ENCODE results near the gene CDK13. TPM values are rescaled to one million over a fixed set of nuclear protein-coding genes. Genes with fewer than 3 reads are reported as not detected.
A peak's percentile ranks its signal among the peaks of the same experiment; 100 is the strongest.
"Not testable (repeated sequence)": the region's sequence is repeated elsewhere in the genome, so short reads cannot be mapped to it uniquely, and the experiment has no call there.

CDK13 gene
- total RNA-seq, 4 donors from 2014 or later = 48.5 to 144 (median 94.3) TPM

DNA sequence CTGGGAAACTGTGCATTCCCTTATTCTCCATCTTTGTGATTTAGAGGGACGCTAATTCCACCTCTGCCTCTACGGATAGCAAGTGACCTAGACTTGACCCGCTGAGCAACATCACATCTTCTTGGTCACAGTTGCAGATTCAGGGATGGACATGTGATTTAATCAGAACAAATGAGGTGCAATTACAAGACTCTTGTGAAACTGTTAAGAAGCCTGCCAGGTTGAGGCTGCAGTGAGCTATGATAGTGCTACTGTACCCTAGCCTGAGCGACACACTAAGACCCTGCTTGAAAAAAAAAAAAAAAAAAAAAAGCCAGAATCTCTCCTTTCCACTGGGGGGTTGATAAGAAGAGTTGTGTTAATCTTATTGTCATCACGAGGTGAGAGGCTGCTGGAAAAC, 170.0 kb downstream of the CDK13 start:
- no peak overlapping the region for H3K27ac ChIP-seq
- no peaks in the 10 kb centered on the region for H3K36me3 ChIP-seq
- TF ChIP-seq, protein P1, sequence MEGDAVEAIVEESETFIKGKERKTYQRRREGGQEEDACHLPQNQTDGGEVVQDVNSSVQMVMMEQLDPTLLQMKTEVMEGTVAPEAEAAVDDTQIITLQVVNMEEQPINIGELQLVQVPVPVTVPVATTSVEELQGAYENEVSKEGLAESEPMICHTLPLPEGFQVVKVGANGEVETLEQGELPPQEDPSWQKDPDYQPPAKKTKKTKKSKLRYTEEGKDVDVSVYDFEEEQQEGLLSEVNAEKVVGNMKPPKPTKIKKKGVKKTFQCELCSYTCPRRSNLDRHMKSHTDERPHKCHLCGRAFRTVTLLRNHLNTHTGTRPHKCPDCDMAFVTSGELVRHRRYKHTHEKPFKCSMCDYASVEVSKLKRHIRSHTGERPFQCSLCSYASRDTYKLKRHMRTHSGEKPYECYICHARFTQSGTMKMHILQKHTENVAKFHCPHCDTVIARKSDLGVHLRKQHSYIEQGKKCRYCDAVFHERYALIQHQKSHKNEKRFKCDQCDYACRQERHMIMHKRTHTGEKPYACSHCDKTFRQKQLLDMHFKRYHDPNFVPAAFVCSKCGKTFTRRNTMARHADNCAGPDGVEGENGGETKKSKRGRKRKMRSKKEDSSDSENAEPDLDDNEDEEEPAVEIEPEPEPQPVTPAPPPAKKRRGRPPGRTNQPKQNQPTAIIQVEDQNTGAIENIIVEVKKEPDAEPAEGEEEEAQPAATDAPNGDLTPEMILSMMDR (IDR thresholded peaks at IDR 0.05) = no peak
- no peak for TF ChIP-seq POLR2A (IDR thresholded peaks at IDR 0.05)
- intact Hi-C loops (cut with DNase I; ENCODE audit: low total_unique reads) = no loop called here
- no peak overlapping the region for H3K4me3 ChIP-seq
- no peaks in the 10 kb centered on the region for H3K27me3 ChIP-seq
- DNase-seq = no peak
- no peaks in the 10 kb centered on the region for H3K9me3 ChIP-seq
- H3K4me1 ChIP-seq = no peaks in the 10 kb centered on the region

DNA sequence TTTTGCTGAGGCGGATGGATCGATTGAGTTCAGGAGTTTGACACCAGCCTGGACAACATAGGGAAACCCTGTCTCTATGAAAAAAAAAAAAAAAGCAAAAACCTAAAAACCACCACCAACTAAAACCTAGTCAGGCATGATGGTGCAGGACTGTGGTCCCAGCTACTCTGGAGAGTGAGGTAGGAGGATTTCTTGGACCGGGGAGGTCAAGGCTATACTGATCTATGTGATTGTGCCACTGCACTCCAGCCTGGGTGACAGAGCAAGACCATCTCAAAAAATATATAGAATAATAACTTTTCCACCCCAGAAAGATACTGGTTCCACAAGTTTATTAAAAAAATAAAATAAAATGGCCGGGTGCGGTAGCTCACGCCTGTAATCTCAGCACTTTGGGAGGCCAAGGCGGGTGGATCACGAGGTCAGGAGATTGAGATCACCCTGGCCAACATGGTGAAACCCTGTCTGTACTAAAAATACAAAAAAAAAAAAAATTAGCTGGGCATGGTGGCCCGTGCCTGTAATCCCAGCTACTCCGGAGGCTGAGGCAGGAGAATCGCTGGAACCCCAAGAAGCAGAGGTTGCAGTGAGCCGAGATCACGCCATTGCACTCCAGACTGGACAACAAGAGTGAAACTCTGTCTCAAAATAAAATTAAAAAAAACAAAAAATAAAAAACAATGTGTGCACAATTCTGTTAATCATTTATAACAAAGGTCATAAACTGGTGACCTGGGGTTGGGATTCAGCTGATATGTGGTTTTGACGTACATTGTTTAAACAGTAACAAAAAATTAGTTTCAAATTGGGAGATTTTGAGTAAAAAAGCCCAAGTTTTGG, 172.3 kb downstream of the CDK13 start:
- H3K4me3 ChIP-seq; H3K27me3 ChIP-seq; H3K4me1 ChIP-seq; H3K36me3 ChIP-seq; DNase-seq; H3K9me3 ChIP-seq; H3K27ac ChIP-seq; intact Hi-C loops (cut with DNase I; ENCODE audit: low total_unique reads): not testable (repeated sequence)

DNA sequence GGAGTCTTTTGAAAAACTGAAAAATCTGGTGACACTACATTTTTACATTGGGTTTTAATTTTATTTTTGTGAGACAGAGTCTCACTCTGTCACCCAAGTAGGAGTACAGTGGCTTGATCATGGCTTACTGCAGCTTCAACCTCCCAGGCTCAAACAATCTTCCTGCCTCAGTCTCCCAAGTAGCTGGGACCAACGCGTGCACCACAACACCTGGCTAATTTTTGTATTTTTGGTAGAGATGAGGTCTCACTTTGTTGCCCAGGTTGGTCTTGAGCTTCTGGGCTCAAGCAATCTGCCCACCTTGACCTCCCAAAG, 172.8 kb downstream of the CDK13 start:
- intact Hi-C loops (cut with DNase I; ENCODE audit: low total_unique reads) = no loop called here
- Histone ChIP-seq H3K36me3 (no peaks in the 10 kb centered on the region), H3K4me1 (no peaks in the 10 kb centered on the region), H3K27ac (no peak overlapping the region), H3K9me3 (no peaks in the 10 kb centered on the region), H3K4me3 (no peak overlapping the region), H3K27me3 (no peaks in the 10 kb centered on the region)
- no peak for DNase-seq
- TF ChIP-seq, protein P1 (IDR thresholded peaks at IDR 0.05) = no peak
- TF ChIP-seq POLR2A (IDR thresholded peaks at IDR 0.05) = no peak

DNA sequence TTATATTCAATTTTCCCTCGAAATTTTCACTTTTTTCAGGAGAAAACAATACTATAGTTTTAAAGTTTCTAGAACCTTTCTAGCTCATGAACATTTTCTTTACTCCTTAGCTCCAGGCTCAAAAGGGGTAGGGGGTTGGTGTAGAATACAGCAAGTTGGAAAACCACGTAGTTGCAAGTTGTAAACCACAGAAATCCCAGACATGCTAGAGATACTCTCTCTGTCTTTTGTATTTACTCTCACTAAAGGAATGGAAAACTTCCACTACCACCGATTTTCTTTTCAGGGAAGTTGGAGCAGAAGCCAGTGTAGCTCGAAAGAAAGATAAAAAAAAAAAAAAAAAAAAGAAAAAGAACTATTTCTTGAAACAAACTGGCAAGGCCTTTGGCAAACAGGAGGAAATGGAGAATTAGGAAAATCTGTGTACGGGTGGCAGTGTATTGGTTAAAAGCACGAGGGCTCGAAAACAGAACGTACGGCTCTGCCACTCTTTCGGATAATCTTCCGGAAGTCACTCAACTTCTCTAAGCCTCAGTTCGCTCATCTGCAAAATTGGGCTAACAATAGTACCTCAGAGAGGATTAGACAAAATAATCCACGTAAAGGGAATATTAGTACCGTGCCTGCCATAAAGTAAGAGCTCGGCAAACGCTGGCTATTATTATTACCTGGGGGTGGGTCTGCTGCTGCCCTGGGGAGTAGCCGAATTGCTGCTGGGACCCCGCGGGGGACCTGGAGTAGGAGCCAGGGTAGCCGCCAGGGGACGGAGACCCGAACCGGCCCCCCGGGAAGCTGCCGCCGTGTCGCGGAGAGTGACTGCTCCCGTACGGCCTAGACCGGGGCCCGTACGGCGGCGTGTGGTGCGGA, 183.7 kb downstream of the CDK13 start:
- intact Hi-C loops (cut with DNase I; ENCODE audit: low total_unique reads) = no loop called here
- no peaks in the 10 kb centered on the region for H3K4me1 ChIP-seq
- no peak for DNase-seq

DNA sequence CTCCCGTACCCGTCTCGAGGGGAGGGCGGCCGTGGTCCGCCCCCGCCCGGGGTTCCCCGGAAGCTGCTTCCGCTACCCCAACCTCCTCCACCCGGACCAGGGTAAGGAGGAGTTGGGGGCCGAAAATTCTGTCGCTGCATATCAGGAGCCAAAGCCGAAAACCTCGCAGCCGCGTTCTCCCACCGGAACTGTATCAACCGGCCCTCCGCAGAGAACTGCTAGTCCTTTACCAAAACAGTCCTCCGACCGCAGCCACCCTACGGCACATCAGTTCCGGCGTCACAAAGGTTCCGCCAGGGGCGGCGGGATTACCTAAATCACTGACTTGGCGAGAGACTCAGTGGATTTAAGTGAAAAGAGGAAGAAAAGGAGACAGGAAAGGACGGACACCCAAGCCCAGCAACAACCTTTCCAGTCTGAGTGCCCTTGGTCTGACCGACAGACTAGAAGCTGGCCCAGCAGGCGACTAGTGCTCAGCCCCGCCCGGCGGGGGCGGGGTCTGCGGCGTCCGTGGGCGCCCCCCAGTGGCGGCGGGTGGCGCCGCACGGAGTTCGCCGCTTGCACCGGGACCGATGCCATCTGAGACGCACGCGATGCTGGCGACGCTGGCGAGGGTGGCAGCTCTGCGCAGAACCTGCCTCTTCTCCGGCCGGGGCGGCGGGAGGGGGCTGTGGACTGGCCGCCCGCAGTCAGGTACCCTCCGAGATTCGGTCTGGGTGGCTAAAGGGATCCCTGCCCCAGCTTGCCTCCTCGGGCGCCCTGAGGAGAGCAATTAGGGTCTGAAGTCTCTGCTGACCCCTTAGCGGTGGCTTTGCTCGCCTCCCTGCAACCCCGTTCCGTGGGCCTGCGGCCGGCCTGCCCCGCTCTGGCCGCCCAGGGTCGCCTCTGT, 184.6 kb downstream of the CDK13 start, which contains the start of the genes MPLKIP and SUGCT:
MPLKIP (minus strand) TSS at position 195 of the 889 bp plus-strand sequence; CDS start at position 140, 55 bp downstream.
SUGCT (plus strand) TSS at position 578 of the 889 bp plus-strand sequence.
- H3K36me3 ChIP-seq = no peaks in the 10 kb centered on the region
- H3K4me1 ChIP-seq = no peaks in the 10 kb centered on the region
- peak; percentile 84 for DNase-seq
- TF ChIP-seq, protein P1 (IDR thresholded peaks at IDR 0.05) = peak; percentile 83 to 99 (median 92)
- TF ChIP-seq POLR2A (IDR thresholded peaks at IDR 0.05) = peak in 1 of 2 donors; percentile 38
- no peaks in the 10 kb centered on the region for H3K27me3 ChIP-seq
- no peaks in the 10 kb centered on the region for H3K9me3 ChIP-seq
- intact Hi-C loops (cut with DNase I; ENCODE audit: low total_unique reads) = no loop called here
- H3K27ac ChIP-seq = peak within 1 kb of the TSS; percentile 90 to 96
- H3K4me3 ChIP-seq = peak within 1 kb of the TSS; percentile 64 to 97

More for the DNA sequence above, 183.7 kb downstream of the CDK13 start:
- H3K4me3 ChIP-seq = peak overlapping the region; percentile 64 to 97
- peak overlapping the region; percentile 90 to 96 for H3K27ac ChIP-seq
- H3K27me3 ChIP-seq = no peaks in the 10 kb centered on the region
- H3K36me3 ChIP-seq = no peaks in the 10 kb centered on the region
- no peaks in the 10 kb centered on the region for H3K9me3 ChIP-seq
- TF ChIP-seq, protein P1 (IDR thresholded peaks at IDR 0.05) = no peak
- no peak for TF ChIP-seq POLR2A (IDR thresholded peaks at IDR 0.05)

All from uterus (tissue), 4 donors.